HL-60 (cell line): Measurements from ENCODE around the gene RAI1.

Source experiments
- POLR2AphosphoS5 ChIP-seq: IDR thresholded peaks from 2 replicates; pipeline ENCODE4 v1.6.1; 2012; ENCODE audit warnings: low read depth
- TF ChIP-seq, protein P1 (sequence below): IDR thresholded peaks from one replicate; pipeline ENCODE4 v1.5.1; 2011; ENCODE audit warnings: low read length, control low read depth, inconsistent platforms; ENCODE audit not compliant: insufficient read depth
- TF ChIP-seq, protein P2 (sequence below): IDR thresholded peaks from 2 replicates; pipeline ENCODE4 v1.6.1; 2012; ENCODE audit warnings: low read depth; ENCODE audit not compliant: insufficient replicate concordance

DNA sequence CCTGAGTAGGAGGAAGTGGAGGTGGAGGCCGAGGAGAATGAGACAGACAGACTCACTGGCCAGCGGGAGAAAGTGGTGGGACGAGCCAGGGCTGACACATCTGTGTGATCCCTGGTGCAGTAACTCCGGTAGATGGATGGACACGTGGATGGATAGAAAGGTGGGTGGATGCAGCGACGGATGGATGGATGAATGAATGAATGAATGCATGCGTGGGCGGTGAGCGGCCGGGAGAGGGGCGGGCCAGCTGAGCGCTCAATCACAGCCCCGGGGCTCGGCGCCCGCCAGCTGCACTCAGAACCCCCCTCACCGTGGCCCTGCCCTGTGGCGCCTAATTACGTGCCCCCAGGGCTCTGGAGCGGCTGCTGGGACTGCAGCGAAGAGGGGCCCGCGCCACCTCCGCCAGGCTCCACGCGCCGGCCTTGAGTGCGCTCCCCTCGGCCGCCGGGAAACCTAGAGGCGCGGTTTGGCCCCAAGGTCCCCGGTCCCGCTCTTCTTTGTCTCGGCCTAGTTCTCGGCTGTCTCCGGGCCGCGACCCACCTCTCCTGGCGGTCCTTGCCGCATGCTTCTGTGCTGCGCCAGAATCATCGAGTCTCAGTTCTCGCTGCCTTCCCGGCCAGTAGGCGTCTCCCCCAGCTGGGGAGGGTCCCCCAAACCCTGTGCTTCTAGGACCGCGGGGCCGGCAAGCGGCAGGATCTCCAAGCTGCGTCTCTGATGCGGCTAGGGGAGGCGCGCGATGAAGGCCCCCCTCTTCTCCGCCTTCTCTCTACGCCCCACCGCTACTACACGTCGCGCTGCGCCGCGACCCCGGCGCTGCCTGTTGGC lies 41.0 kb downstream of the RAI1 start:
- TF ChIP-seq, protein P1, sequence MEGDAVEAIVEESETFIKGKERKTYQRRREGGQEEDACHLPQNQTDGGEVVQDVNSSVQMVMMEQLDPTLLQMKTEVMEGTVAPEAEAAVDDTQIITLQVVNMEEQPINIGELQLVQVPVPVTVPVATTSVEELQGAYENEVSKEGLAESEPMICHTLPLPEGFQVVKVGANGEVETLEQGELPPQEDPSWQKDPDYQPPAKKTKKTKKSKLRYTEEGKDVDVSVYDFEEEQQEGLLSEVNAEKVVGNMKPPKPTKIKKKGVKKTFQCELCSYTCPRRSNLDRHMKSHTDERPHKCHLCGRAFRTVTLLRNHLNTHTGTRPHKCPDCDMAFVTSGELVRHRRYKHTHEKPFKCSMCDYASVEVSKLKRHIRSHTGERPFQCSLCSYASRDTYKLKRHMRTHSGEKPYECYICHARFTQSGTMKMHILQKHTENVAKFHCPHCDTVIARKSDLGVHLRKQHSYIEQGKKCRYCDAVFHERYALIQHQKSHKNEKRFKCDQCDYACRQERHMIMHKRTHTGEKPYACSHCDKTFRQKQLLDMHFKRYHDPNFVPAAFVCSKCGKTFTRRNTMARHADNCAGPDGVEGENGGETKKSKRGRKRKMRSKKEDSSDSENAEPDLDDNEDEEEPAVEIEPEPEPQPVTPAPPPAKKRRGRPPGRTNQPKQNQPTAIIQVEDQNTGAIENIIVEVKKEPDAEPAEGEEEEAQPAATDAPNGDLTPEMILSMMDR: no peak
- TF ChIP-seq POLR2AphosphoS5: no peak
- TF ChIP-seq, protein P2, sequence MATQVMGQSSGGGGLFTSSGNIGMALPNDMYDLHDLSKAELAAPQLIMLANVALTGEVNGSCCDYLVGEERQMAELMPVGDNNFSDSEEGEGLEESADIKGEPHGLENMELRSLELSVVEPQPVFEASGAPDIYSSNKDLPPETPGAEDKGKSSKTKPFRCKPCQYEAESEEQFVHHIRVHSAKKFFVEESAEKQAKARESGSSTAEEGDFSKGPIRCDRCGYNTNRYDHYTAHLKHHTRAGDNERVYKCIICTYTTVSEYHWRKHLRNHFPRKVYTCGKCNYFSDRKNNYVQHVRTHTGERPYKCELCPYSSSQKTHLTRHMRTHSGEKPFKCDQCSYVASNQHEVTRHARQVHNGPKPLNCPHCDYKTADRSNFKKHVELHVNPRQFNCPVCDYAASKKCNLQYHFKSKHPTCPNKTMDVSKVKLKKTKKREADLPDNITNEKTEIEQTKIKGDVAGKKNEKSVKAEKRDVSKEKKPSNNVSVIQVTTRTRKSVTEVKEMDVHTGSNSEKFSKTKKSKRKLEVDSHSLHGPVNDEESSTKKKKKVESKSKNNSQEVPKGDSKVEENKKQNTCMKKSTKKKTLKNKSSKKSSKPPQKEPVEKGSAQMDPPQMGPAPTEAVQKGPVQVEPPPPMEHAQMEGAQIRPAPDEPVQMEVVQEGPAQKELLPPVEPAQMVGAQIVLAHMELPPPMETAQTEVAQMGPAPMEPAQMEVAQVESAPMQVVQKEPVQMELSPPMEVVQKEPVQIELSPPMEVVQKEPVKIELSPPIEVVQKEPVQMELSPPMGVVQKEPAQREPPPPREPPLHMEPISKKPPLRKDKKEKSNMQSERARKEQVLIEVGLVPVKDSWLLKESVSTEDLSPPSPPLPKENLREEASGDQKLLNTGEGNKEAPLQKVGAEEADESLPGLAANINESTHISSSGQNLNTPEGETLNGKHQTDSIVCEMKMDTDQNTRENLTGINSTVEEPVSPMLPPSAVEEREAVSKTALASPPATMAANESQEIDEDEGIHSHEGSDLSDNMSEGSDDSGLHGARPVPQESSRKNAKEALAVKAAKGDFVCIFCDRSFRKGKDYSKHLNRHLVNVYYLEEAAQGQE: no peak
